ENCODE data around the gene RHOB. TPM values are rescaled to one million over a fixed set of nuclear protein-coding genes. Genes with fewer than 3 reads are reported as not detected.

The RHOB gene
- total and polyA plus RNA-seq, 2 of the 13 experiments (the other 11 are each of a cell fraction or from before 2014, with no cell fraction given), result 192 to 268 TPM

- no peak for TF ChIP-seq STAT5B (CRISPR knock-in tag; IDR thresholded peaks at IDR 0.05)
- no peak for TF ChIP-seq ZNF75D (CRISPR knock-in tag; IDR thresholded peaks at IDR 0.05; ENCODE audit: borderline replicate concordance)
- TF ChIP-seq BORCS8-MEF2B (CRISPR knock-in tag; IDR thresholded peaks at IDR 0.05), result no peak
- peak; percentile 65; the same call in 1 of the 2 replicates for TF ChIP-seq THAP9 (CRISPR knock-in tag; IDR thresholded peaks at IDR 0.05; ENCODE audit: borderline replicate concordance)
- TF ChIP-seq ZEB1 (IDR thresholded peaks at IDR 0.05; ENCODE audit: insufficient replicate concordance, low read depth), result no peak
- TF ChIP-seq NFAT5 (CRISPR knock-in tag; IDR thresholded peaks at IDR 0.05), result no peak
- TF ChIP-seq ZNF629 (CRISPR knock-in tag; conservative IDR thresholded peaks at IDR 0.05), result no peak
- TF ChIP-seq ZNF138 (CRISPR knock-in tag; IDR thresholded peaks at IDR 0.05; ENCODE audit: low read depth), result no peak
- TF ChIP-seq ZNF879 (CRISPR knock-in tag; IDR thresholded peaks at IDR 0.05), result no peak
- no peak for TF ChIP-seq ZBTB37 (CRISPR knock-in tag; IDR thresholded peaks at IDR 0.05)
- TF ChIP-seq ZNF749 (CRISPR knock-in tag; IDR thresholded peaks at IDR 0.05; ENCODE audit: borderline replicate concordance), result no peak
- TF ChIP-seq ERF (CRISPR knock-in tag; IDR thresholded peaks at IDR 0.05), result no peak
- no peak for TF ChIP-seq RFX5 (IDR thresholded peaks at IDR 0.05; ENCODE audit: low read depth, low read length)
- no peak for TF ChIP-seq TARDBP (CRISPR knock-in tag; IDR thresholded peaks at IDR 0.05)
- TF ChIP-seq ZNF552 (CRISPR knock-in tag; IDR thresholded peaks at IDR 0.05; ENCODE audit: borderline replicate concordance), result no peak; the same call in 1 of the 2 replicates
- TF ChIP-seq ZNF124 (CRISPR knock-in tag; IDR thresholded peaks at IDR 0.05), result no peak
- TF ChIP-seq GABPB1 (CRISPR knock-in tag; IDR thresholded peaks at IDR 0.05), result no peak; the same call in 1 of the 2 replicates
- no peak for TF ChIP-seq MTA3 (CRISPR knock-in tag; IDR thresholded peaks at IDR 0.05)
- no peak for TF ChIP-seq ZSCAN9 (CRISPR knock-in tag; IDR thresholded peaks at IDR 0.05; ENCODE audit: borderline replicate concordance)
- no peak for TF ChIP-seq MLLT10 (CRISPR knock-in tag; IDR thresholded peaks at IDR 0.05)
- TF ChIP-seq ZNF558 (CRISPR knock-in tag; IDR thresholded peaks at IDR 0.05; ENCODE audit: borderline replicate concordance), result no peak
- TF ChIP-seq ZNF570 (CRISPR knock-in tag; IDR thresholded peaks at IDR 0.05; ENCODE audit: borderline replicate concordance), result no peak
Observed at GRCh38 chr2:20446255-20446916, 488 bp upstream of the RHOB start (continued).
